Trophoblast cell (in vitro differentiated cells and primary cell): ENCODE results near the gene SMC3. TPM values are rescaled to one million over a fixed set of nuclear protein-coding genes. Genes with fewer than 3 reads are reported as not detected.

ENCODE experiments used
- DNase-seq, 2 donors: peaks; one replicate each; pipeline ENCODE4 v3.0.0-alpha.2; 2016
- H2AFZ ChIP-seq: 2 replicates; pipeline ENCODE4 v1.6.1; 2013; ENCODE audit warnings: low read length, moderate library complexity, mild to moderate bottlenecking; ENCODE audit not compliant: insufficient read depth, poor library complexity
- H2AK5ac ChIP-seq: 2 replicates; pipeline ENCODE4 v1.6.1; 2013; ENCODE audit warnings: mild to moderate bottlenecking, low read length
- H2BK120ac ChIP-seq: 2 replicates; pipeline ENCODE4 v1.6.1; 2013; ENCODE audit warnings: low read length, mild to moderate bottlenecking, moderate library complexity; ENCODE audit not compliant: insufficient read depth, poor library complexity
- H2BK12ac ChIP-seq: 2 replicates; pipeline ENCODE4 v1.6.1; 2013; ENCODE audit warnings: mild to moderate bottlenecking, low read length, moderate library complexity
- H2BK5ac ChIP-seq: 2 replicates; pipeline ENCODE4 v1.6.1; 2013; ENCODE audit warnings: low read length, low read depth, moderate library complexity, mild to moderate bottlenecking; ENCODE audit not compliant: poor library complexity
- H3K14ac ChIP-seq: 2 replicates; pipeline ENCODE4 v1.6.1; 2013; ENCODE audit warnings: mild to moderate bottlenecking, low read length
- H3K18ac ChIP-seq: 2 replicates; pipeline ENCODE4 v1.6.1; 2013; ENCODE audit warnings: mild to moderate bottlenecking, low read length
- H3K23ac ChIP-seq: 2 replicates; pipeline ENCODE4 v1.6.1; 2013; ENCODE audit warnings: low read length
- H3K27ac ChIP-seq: 2 replicates; pipeline ENCODE4 v1.5.1; 2013; ENCODE audit warnings: low read depth, mild to moderate bottlenecking, inconsistent platforms, low read length, moderate library complexity
- H3K27me3 ChIP-seq: 2 replicates; pipeline ENCODE4 v1.6.1; 2013; ENCODE audit warnings: inconsistent platforms, mild to moderate bottlenecking, low read length, moderate library complexity; ENCODE audit not compliant: insufficient read depth
- H3K36me3 ChIP-seq, 2 experiments: 1 replicate in 1 of 2; 2 replicates in 1 of 2; pipeline ENCODE4 v1.6.1; 2013; ENCODE audit warnings: low read length in 2 of 2, mild to moderate bottlenecking in 2 of 2, moderate library complexity in 1 of 2; ENCODE audit not compliant: insufficient read depth in 2 of 2, control insufficient read depth in 1 of 2
- H3K4ac ChIP-seq: 2 replicates; pipeline ENCODE4 v1.6.1; 2013; ENCODE audit warnings: low read depth, mild to moderate bottlenecking, low read length, moderate library complexity
- H3K4me1 ChIP-seq, 2 experiments: 1 replicate in 1 of 2; 2 replicates in 1 of 2; pipeline ENCODE4 v1.6.1; 2013; ENCODE audit warnings: low read length in 2 of 2, mild to moderate bottlenecking in 2 of 2, moderate library complexity in 1 of 2; ENCODE audit not compliant: insufficient read depth in 2 of 2, control insufficient read depth in 1 of 2
- H3K4me2 ChIP-seq: 2 replicates; pipeline ENCODE4 v1.6.1; 2013; ENCODE audit warnings: inconsistent platforms, mild to moderate bottlenecking, low read length, moderate library complexity
- H3K4me3 ChIP-seq: 2 replicates; pipeline ENCODE4 v1.5.1; 2013; ENCODE audit warnings: mild to moderate bottlenecking, low read depth, low read length, inconsistent platforms
- H3K79me1 ChIP-seq: one replicate; pipeline ENCODE4 v1.6.1; 2013; ENCODE audit warnings: low read length
- H3K79me2 ChIP-seq: 2 replicates; pipeline ENCODE4 v1.6.1; 2013; ENCODE audit warnings: low read length, mild to moderate bottlenecking; ENCODE audit not compliant: control insufficient read depth, insufficient read depth, poor library complexity
- H3K9ac ChIP-seq: 2 replicates; pipeline ENCODE4 v1.6.1; 2013; ENCODE audit warnings: mild to moderate bottlenecking, low read length
- H3K9me3 ChIP-seq: 2 replicates; pipeline ENCODE4 v1.6.1; 2013; ENCODE audit warnings: low read depth, mild to moderate bottlenecking, control low read depth, inconsistent platforms, low read length; ENCODE audit not compliant: insufficient read depth
- H4K12ac ChIP-seq: 2 replicates; pipeline ENCODE4 v1.6.1; 2013; ENCODE audit warnings: low read depth, mild to moderate bottlenecking, low read length, moderate library complexity
- H4K8ac ChIP-seq: 2 replicates; pipeline ENCODE4 v1.6.1; 2013; ENCODE audit warnings: low read depth, mild to moderate bottlenecking, low read length, moderate library complexity
- H4K91ac ChIP-seq: one replicate; pipeline ENCODE4 v1.6.1; 2013; ENCODE audit warnings: low read depth, mild to moderate bottlenecking, low read length, moderate library complexity
- WGBS: extraction: QIAGEN DNeasy Blood & Tissue Kit; methylation state at CpG from one replicate; pipeline ENCODE4 v1.1.7; 2013; ENCODE audit warnings: missing lambda C conversion rate; ENCODE audit not compliant: insufficient read length, insufficient coverage; ENCODE audit errors: extremely low coverage; 5-methylcytosine and 5-hydroxymethylcytosine counted together
- polyA plus RNA-seq: library from polyadenylated mRNA; stranded (reverse); fragments of 200-250 nt; gene quantifications from 2 replicates; pipeline ENCODE4 v1.2.3, GENCODE V29; 2013

The SMC3 gene
- 24.5 and 26.8 TPM in 2 replicates for polyA plus RNA-seq

DNA sequence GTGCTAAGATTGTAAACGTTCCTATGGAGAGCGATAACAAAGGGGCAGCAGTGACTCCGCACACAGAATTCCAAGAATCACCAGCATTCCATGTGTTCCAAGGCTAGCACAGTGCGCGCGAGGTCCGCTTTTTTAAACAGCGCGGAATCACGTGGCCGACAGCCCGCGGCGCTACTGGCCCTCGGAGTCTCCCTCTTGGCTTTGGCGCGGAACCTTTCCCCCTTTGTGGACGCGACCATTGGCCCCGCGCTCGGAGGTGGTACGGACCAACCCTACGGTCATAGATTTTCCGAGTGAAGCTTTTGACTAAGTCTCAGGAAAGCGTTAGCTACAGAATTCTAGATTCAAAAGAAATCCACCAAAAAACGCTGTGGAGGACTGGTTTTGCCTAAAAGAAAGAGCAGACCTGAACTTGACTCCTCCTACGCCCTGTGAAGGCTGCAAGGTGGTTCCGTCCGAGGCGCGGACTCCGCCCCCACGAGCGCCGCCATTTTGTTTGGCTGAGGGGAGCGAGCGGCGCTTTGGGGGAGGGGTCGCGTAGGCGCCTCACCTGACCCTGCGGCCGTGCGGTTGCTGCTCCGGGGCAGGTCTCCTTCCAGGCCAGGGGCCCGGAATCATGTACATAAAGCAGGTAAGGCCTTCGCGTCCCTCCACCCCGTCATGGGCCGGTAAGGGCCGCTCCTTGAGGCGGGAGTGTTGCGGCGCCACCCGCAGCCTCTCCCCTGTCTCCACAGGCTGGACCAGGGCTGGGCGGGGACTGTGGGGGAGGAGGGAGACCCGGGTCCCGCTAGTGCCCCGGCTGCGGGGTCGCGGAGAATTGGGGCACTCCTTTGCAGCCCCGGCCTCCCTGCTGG, at the start of gene SMC3:
TSS of gene SMC3 (plus strand) at position 495 of the 854 bp plus-strand sequence. CDS start at position 617, 122 bp downstream.
- Histone ChIP-seq H3K4me2 (peak within 1 kb of the TSS; percentile 77), H3K4me1 (no peaks in the 10 kb centered on the region), H3K36me3 (no peaks in the 10 kb centered on the region), H4K91ac (peak within 1 kb of the TSS; percentile 81), H2AFZ (peak within 1 kb of the TSS; percentile 91), H3K27ac (peak within 1 kb of the TSS; percentile 72), H3K9ac (peak within 1 kb of the TSS; percentile 91), H3K14ac (peak within 1 kb of the TSS; percentile 94), H2BK5ac (peak within 1 kb of the TSS; percentile 94), H3K27me3 (no peaks in the 10 kb centered on the region), H3K79me2 (peaks cover 6% of the 10 kb centered on the region), H2BK120ac (peak within 1 kb of the TSS; percentile 65), H3K4ac (peak within 1 kb of the TSS; percentile 89), H4K12ac (peak within 1 kb of the TSS; percentile 94), H2BK12ac (peak within 1 kb of the TSS; percentile 40), H3K79me1 (peaks cover 9% of the 10 kb centered on the region), H2AK5ac (no peak within 1 kb of the TSS), H3K9me3 (no peaks in the 10 kb centered on the region), H4K8ac (peak within 1 kb of the TSS; percentile 93), H3K18ac (peak within 1 kb of the TSS; percentile 89), H3K4me3 (peak within 1 kb of the TSS; percentile 98), H3K23ac (no peak within 1 kb of the TSS)
- no CpG with 5 or more reads among the region's 64 CpGs for WGBS
- peak; percentile 100 for DNase-seq

DNA sequence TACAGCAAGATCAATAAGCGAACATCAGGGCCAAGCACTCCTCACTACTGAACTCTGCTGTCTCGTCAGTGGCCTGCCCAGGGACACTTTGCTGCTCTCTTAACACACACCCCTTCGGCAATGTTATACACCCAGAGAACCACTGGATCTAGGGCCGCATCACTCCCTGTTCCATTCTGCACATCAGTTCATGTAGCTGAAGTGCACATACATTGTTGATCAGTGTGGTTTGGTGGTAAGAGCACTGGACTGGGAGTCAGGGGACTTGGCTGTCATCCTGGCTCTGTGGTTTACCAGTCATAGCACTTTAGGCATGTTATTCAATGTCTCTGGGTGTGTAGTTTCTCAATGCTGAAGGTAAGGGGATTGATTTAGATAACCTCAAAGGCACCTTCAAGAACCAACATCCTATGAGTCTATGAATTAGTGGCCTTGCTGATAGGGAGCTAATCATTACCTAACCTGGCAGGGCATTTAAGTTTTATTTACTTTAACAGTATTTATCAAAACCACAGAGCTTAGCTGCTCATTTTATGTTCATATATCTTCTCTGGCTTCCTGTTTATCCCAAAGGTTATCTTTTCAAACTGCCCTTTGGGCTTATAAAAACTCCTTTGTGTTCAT, 45.0 kb upstream of the SMC3 start:
- Histone ChIP-seq H3K4me3 (no peak overlapping the region), H3K14ac (no peak overlapping the region), H2AFZ (no peak overlapping the region), H3K9me3 (no peaks in the 10 kb centered on the region), H3K27me3 (no peaks in the 10 kb centered on the region), H3K27ac (no peak overlapping the region), H2AK5ac (no peak overlapping the region), H4K12ac (no peak overlapping the region), H3K18ac (no peak overlapping the region), H4K8ac (no peak overlapping the region), H2BK120ac (no peak overlapping the region), H3K4ac (no peak overlapping the region), H3K36me3 (no peaks in the 10 kb centered on the region), H3K9ac (no peak overlapping the region), H3K79me1 (no peaks in the 10 kb centered on the region), H3K4me2 (no peak overlapping the region), H2BK5ac (no peak overlapping the region), H3K23ac (no peak overlapping the region), H4K91ac (no peak overlapping the region), H2BK12ac (no peak overlapping the region), H3K4me1 (peaks cover under 1 to 5% of the 10 kb centered on the region in 2 experiments), H3K79me2 (no peaks in the 10 kb centered on the region)
- DNase-seq, result no peak
- WGBS, result no CpG with 5 or more reads among the region's 4 CpGs

DNA sequence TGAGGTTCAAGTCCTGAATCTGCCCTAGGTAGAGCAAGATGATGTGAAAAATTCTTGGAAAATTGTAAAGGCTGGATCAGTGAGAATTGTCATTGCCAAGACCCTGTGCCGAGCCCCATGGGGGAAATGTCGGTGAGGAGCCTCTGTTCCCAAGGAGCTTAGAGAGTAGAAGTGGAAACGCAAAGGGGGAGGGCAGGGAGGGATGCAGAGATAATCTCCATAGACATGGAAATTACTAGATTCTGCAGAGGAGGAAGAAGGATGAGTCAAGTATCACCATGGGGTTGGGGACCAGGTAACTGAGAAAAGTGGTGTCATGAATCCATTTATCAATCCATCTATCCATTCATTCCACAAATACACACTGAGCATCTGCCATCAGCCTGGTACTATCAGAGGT, 43.8 kb upstream of the SMC3 start:
- no peak for DNase-seq
- H2BK12ac ChIP-seq, result no peak overlapping the region
- no peak overlapping the region for H2AK5ac ChIP-seq
- H3K27me3 ChIP-seq, result no peaks in the 10 kb centered on the region
- no peak overlapping the region for H2BK120ac ChIP-seq
- H3K27ac ChIP-seq, result no peak overlapping the region
- no peaks in the 10 kb centered on the region for H3K79me1 ChIP-seq
- H4K12ac ChIP-seq, result no peak overlapping the region
- H3K4me2 ChIP-seq, result no peak overlapping the region
- no CpG with 5 or more reads among the region's 3 CpGs for WGBS
- no peak overlapping the region for H2BK5ac ChIP-seq
- H3K36me3 ChIP-seq, result no peaks in the 10 kb centered on the region
- no peaks in the 10 kb centered on the region for H3K9me3 ChIP-seq
- H3K4ac ChIP-seq, result no peak overlapping the region
- H4K8ac ChIP-seq, result no peak overlapping the region
- no peak overlapping the region for H3K14ac ChIP-seq
- no peak overlapping the region for H3K4me3 ChIP-seq
- H3K4me1 ChIP-seq, result peaks cover 8 to 14% of the 10 kb centered on the region in 2 experiments
- no peak overlapping the region for H3K18ac ChIP-seq
- H3K9ac ChIP-seq, result no peak overlapping the region
- H3K79me2 ChIP-seq, result no peaks in the 10 kb centered on the region
- H3K23ac ChIP-seq, result no peak overlapping the region
- no peak overlapping the region for H2AFZ ChIP-seq
- H4K91ac ChIP-seq, result no peak overlapping the region

DNA sequence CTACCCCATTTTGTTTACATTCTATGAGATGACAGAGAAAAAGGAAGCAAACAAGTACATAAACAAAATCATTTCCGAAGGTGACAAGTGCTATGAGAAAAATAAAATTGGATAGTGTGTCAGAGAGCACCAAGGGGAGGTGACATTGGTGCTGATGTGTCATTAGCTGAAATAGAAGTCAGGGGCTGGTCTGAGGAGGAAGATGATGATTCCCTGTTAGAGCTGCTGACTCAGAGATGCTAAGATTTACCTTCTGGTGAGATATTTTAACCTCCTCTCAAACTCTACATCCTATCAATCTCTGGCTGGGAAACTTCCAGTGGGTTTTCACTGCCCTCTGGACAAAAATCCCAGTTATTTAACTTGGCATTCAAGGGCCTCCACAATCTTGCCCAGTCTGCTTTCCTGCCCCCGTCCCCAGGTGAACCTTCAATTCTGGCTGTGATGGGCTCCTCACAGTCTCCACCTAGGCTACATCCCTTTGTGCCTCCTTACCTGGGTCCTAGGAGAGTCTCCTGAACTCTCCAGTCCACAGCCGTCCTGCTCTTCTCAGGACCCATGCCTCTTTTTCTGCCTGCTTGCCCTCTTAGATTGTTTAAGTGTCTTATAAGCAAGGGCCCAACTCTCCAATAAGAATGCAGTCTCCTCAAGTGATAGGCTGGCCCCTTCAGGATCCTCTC, 43.2 kb upstream of the SMC3 start:
- no peak overlapping the region for H3K4me3 ChIP-seq
- H3K14ac ChIP-seq, result no peak overlapping the region
- H3K27me3 ChIP-seq, result no peaks in the 10 kb centered on the region
- H4K12ac ChIP-seq, result no peak overlapping the region
- no peak for DNase-seq
- H2BK120ac ChIP-seq, result no peak overlapping the region
- H4K8ac ChIP-seq, result no peak overlapping the region
- H3K4me1 ChIP-seq, result peaks cover 8 to 14% of the 10 kb centered on the region in 2 experiments
- H3K4ac ChIP-seq, result no peak overlapping the region
- H2AK5ac ChIP-seq, result no peak overlapping the region
- H3K18ac ChIP-seq, result no peak overlapping the region
- no peaks in the 10 kb centered on the region for H3K36me3 ChIP-seq
- no peaks in the 10 kb centered on the region for H3K79me1 ChIP-seq
- no peak overlapping the region for H3K23ac ChIP-seq
- no CpG with 5 or more reads among the region's 3 CpGs for WGBS
- no peaks in the 10 kb centered on the region for H3K9me3 ChIP-seq
- no peak overlapping the region for H2AFZ ChIP-seq
- H2BK5ac ChIP-seq, result no peak overlapping the region
- no peak overlapping the region for H3K9ac ChIP-seq
- no peak overlapping the region for H2BK12ac ChIP-seq
- no peak overlapping the region for H3K27ac ChIP-seq
- H4K91ac ChIP-seq, result no peak overlapping the region
- H3K79me2 ChIP-seq, result no peaks in the 10 kb centered on the region
- no peak overlapping the region for H3K4me2 ChIP-seq
